Adrenal gland (tissue), 12 donors: ENCODE data around the gene RFESD. TPM values are rescaled to one million over a fixed set of nuclear protein-coding genes. Genes with fewer than 3 reads are reported as not detected.

Experiments
- DNase-seq, 7 donors: peaks; one replicate each; pipeline ENCODE4 v3.0.0-alpha.2; 2019 to 2020
- H3K27ac ChIP-seq, 5 donors: fragments of 200-600 bp; sonication (generic) in 4 of 5; 1 replicate in 3 of 5; 2 replicates in 2 of 5; pipeline versions ENCODE4 v1.5.1 to v1.8.0; 2016 to 2020; ENCODE audit warnings: mild to moderate bottlenecking in 1 of 5
- H3K27me3 ChIP-seq: fragments of 200-600 bp; 2 replicates; pipeline ENCODE4 v1.8.0; 2021
- H3K36me3 ChIP-seq, 2 donors: fragments of 200-600 bp; replicated peaks in 1 of 2; 1 replicate in 1 of 2; 2 replicates in 1 of 2; pipeline versions ENCODE4 v1.5.1 to v1.8.0; 2018 to 2022
- H3K4me1 ChIP-seq, 2 donors: fragments of 200-600 bp; replicated peaks in 1 of 2; 1 replicate in 1 of 2; 2 replicates in 1 of 2; pipeline versions ENCODE4 v1.5.1 to v1.8.0; 2018 to 2021
- H3K4me3 ChIP-seq, 4 donors: fragments of 200-600 bp; sonication (generic) in 3 of 4; one replicate each; pipeline ENCODE4 v1.5.1; 2016 to 2018
- H3K9me3 ChIP-seq, 3 donors: fragments of 200-600 bp; sonication (generic) in 1 of 3; replicated peaks in 1 of 3; 1 replicate in 2 of 3; 2 replicates in 1 of 3; pipeline versions ENCODE4 v1.5.1 to v1.8.0; 2016 to 2021
- POLR2A ChIP-seq, 2 donors: fragments of 450-650 bp; IDR thresholded peaks; one replicate each; pipeline ENCODE4 v1.6.1; 2017; ENCODE audit warnings: antibody characterized with exemption in 2 of 2, mild to moderate bottlenecking in 2 of 2, moderate library complexity in 1 of 2
- WGBS, 4 donors: extraction: QIAGEN DNeasy Blood & Tissue Kit in 2 of 4; methylation state at CpG; one replicate each; pipeline versions ENCODE4 v1.1.5 to v1.1.7; 2013 to 2017; 5-methylcytosine and 5-hydroxymethylcytosine counted together
- intact Hi-C, 2 donors: fragments of 100-400 bp; cut with DNase I; formaldehyde crosslinking; loops; one replicate each; pipeline versions ENCODE4 v1.14.1 to v1.15.0; 2022 to 2023
- polyA plus RNA-seq, 3 donors: library from polyadenylated mRNA; stranded (reverse); fragments of 200-250 nt in 2 of 3; fragments of 350-450 nt in 1 of 3; fragmentation: Illumina TruSeq in 1 of 3; extraction: RNeasy Lipid Tissue Mini Kit (QIAGEN cat#74804) in 1 of 3; gene quantifications; one replicate each; pipeline ENCODE4 v1.2.3, GENCODE V29; 2013 to 2014
- total RNA-seq, 9 donors: library from RNA; depleted of rRNA in 4 of 9; stranded (reverse); fragments of >200 nt in 4 of 9; fragments of 120-200 nt in 1 of 9; fragmentation: NEBNext Ultra II Directional in 1 of 9; extraction: Animal tissue kit (Norgen Biotek cat#: 25700) in 1 of 9; gene quantifications; one replicate each; pipeline versions ENCODE4 v1.1.0 to v1.2.4, GENCODE V29; 2013 to 2023
- TF ChIP-seq, protein P1 (sequence below), 6 experiments: fragments of 450-650 bp in 4 of 6; fragments of 200-600 bp in 2 of 6; sonication (generic) in 1 of 6; IDR thresholded peaks; 1 replicate in 5 of 6; 2 replicates in 1 of 6; pipeline versions ENCODE4 v1.5.1 to v1.8.0; 2016 to 2021; ENCODE audit warnings: antibody characterized with exemption in 6 of 6, mild to moderate bottlenecking in 2 of 6, moderate library complexity in 1 of 6
- donor health status: healthy with polysubstance abuse.
- donor health status: Bipolar disorder and iron deficiency.
- donor health status: DM: yes; HTN: yes; CAD: no.
- donor health status: DM: no; HTN: no; CAD: no.
- donor health status: DM: no; HTN: no; CAD: no.
- donor health status: DM: yes; HTN: yes; CAD: no.

The RFESD gene
- total and polyA plus RNA-seq, 12 donors = 0.43 to 6.8 (median 2.6) TPM

- H3K27me3 ChIP-seq = no peaks in the 10 kb centered on the region
- H3K4me1 ChIP-seq = peaks cover 5 to 22% of the 10 kb centered on the region in 2 donors
- no peaks in the 10 kb centered on the region for H3K36me3 ChIP-seq
- H3K9me3 ChIP-seq = no peaks in the 10 kb centered on the region
- TF ChIP-seq POLR2A (IDR thresholded peaks at IDR 0.05) = no peak
- TF ChIP-seq, protein P1, sequence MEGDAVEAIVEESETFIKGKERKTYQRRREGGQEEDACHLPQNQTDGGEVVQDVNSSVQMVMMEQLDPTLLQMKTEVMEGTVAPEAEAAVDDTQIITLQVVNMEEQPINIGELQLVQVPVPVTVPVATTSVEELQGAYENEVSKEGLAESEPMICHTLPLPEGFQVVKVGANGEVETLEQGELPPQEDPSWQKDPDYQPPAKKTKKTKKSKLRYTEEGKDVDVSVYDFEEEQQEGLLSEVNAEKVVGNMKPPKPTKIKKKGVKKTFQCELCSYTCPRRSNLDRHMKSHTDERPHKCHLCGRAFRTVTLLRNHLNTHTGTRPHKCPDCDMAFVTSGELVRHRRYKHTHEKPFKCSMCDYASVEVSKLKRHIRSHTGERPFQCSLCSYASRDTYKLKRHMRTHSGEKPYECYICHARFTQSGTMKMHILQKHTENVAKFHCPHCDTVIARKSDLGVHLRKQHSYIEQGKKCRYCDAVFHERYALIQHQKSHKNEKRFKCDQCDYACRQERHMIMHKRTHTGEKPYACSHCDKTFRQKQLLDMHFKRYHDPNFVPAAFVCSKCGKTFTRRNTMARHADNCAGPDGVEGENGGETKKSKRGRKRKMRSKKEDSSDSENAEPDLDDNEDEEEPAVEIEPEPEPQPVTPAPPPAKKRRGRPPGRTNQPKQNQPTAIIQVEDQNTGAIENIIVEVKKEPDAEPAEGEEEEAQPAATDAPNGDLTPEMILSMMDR (IDR thresholded peaks at IDR 0.05) = no peak
- no peak overlapping the region for H3K4me3 ChIP-seq
- intact Hi-C loops = no loop called here
- peak in 5 of 7 donors; percentile 20 to 56 (median 32) for DNase-seq
- WGBS, 4 donors = 42 to 58% (median 52%) methylated on average over 3 of the region's 3 CpGs
- H3K27ac ChIP-seq = peak overlapping the region in 1 of 5 donors; percentile 13
These were observed 26.5 kb downstream of the RFESD start for GRCh38 chr5:95673081-95673480.

- Histone ChIP-seq H3K36me3 (no peaks in the 10 kb centered on the region), H3K27ac (no peak within 1 kb of the TSS), H3K4me1 (no peaks in the 10 kb centered on the region), H3K9me3 (no peaks in the 10 kb centered on the region), H3K27me3 (no peaks in the 10 kb centered on the region), H3K4me3 (no peak within 1 kb of the TSS)
- TF ChIP-seq, protein P1 (IDR thresholded peaks at IDR 0.05) = no peak
- TF ChIP-seq POLR2A (IDR thresholded peaks at IDR 0.05) = no peak
- intact Hi-C loops = no loop called here
- WGBS, 4 donors = 79 to 96% (median 92%) methylated on average over 1 of the region's 1 CpG
- DNase-seq = no peak
These were observed 36.3 kb downstream of the RFESD start, which contains the start of gene SPATA9 for GRCh38 chr5:95682891-95683290. TSS of gene SPATA9 (minus strand) at chr5:95682991. CDS start at chr5:95682854, 137 bp downstream.

DNA sequence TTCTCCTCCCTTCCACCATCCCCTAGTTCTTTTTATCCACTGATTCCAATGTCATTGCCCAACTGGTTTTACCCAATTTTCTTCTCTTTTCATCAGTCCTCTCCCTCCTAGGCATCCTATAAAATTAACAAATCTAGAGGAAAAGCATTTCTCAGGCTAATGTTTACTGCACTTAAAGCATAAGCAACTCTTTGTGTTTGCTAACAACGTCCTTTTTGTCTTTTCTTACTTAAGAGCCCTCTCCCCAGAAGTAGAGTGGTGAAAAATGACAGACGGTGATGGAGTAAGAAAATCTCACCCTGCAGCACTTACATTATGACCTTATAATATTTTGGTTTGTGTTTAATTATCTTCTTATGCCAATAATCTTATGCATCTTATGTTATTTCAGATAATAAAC lies 37.8 kb downstream of the RFESD start:
- TF ChIP-seq POLR2A (IDR thresholded peaks at IDR 0.05) = no peak

DNA sequence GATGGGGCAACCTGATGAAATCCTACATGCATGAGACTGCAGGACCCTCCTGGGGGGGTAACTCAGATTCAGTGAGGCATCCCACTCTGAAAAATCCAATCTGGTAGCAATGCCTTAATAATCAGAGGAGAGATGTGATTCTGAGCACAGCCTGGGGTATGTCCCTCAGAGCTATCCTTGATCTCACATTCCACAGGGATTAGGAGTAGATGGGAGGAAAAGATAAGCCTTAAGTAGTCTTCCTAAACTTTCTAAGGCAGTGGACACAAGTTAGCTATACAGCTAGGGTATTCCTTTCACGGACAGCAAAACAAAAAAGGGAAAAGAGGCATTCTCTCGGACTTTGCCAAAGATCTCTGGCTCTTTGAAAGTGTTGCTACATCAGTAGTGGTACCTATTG lies 40.1 kb downstream of the RFESD start:
- no peak for DNase-seq
- Histone ChIP-seq H3K4me1 (no peaks in the 10 kb centered on the region), H3K4me3 (no peak overlapping the region), H3K27ac (no peak overlapping the region), H3K27me3 (no peaks in the 10 kb centered on the region), H3K36me3 (no peaks in the 10 kb centered on the region), H3K9me3 (no peaks in the 10 kb centered on the region)
- WGBS, 4 donors = 90 to 93% (median 90%) methylated on average over 2 of the region's 2 CpGs
- TF ChIP-seq, protein P1 (IDR thresholded peaks at IDR 0.05) = no peak
- no peak for TF ChIP-seq POLR2A (IDR thresholded peaks at IDR 0.05)
- intact Hi-C loops = no loop called here

More for the DNA sequence above, 37.8 kb downstream of the RFESD start:
- Histone ChIP-seq H3K4me3 (no peak overlapping the region), H3K27ac (no peak overlapping the region), H3K9me3 (no peaks in the 10 kb centered on the region), H3K4me1 (no peaks in the 10 kb centered on the region), H3K27me3 (no peaks in the 10 kb centered on the region), H3K36me3 (no peaks in the 10 kb centered on the region)
- intact Hi-C loops = no loop called here
- WGBS, 4 donors = 87 to 92% (median 88%) methylated on average over 2 of the region's 2 CpGs
- DNase-seq = no peak

- Histone ChIP-seq H3K9me3 (no peaks in the 10 kb centered on the region), H3K27ac (no peak overlapping the region), H3K4me1 (no peaks in the 10 kb centered on the region), H3K27me3 (no peaks in the 10 kb centered on the region), H3K36me3 (no peaks in the 10 kb centered on the region), H3K4me3 (no peak overlapping the region)
- DNase-seq = no peak
- TF ChIP-seq, protein P1 (IDR thresholded peaks at IDR 0.05) = no peak
- no peak for TF ChIP-seq POLR2A (IDR thresholded peaks at IDR 0.05)
- 90 to 98% (median 94%) methylated on average over 1 of the region's 1 CpG for WGBS, 4 donors
- intact Hi-C loops = no loop called here
These were observed 43.1 kb downstream of the RFESD start for GRCh38 chr5:95689680-95690079.
